ENCODE results near the gene SUCO. TPM values are rescaled to one million over a fixed set of nuclear protein-coding genes. Genes with fewer than 3 reads are reported as not detected.

The SUCO gene
- total and polyA plus RNA-seq, 2 of the 13 experiments (the other 11 are each of a cell fraction or from before 2014, with no cell fraction given): 12.6 to 25.5 TPM

DNA sequence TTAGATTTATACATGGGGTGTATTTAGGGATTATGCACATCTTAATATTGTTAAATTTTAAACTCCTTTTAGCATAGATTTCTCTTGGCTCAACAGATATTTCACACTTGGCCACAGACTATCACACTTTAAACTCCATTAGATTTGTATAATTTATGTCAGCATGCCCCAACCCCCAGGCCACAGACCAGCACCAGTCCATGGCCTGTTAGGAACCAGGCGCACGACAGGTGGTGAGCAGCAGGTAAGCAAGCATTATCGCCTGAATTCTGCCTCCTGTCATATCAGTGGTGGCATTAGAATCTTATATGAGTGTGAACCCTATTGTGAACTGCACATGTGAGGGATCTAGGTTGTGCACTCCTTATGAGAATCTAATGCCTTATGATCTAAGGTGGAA is 34.8 kb downstream of the SUCO start (continued):
- TF ChIP-seq THYN1 (CRISPR knock-in tag; IDR thresholded peaks at IDR 0.05; ENCODE audit: borderline replicate concordance, low read depth): no peak
- TF ChIP-seq ZNF382 (CRISPR knock-in tag; IDR thresholded peaks at IDR 0.05; ENCODE audit: borderline replicate concordance): no peak
- TF ChIP-seq, protein P1, sequence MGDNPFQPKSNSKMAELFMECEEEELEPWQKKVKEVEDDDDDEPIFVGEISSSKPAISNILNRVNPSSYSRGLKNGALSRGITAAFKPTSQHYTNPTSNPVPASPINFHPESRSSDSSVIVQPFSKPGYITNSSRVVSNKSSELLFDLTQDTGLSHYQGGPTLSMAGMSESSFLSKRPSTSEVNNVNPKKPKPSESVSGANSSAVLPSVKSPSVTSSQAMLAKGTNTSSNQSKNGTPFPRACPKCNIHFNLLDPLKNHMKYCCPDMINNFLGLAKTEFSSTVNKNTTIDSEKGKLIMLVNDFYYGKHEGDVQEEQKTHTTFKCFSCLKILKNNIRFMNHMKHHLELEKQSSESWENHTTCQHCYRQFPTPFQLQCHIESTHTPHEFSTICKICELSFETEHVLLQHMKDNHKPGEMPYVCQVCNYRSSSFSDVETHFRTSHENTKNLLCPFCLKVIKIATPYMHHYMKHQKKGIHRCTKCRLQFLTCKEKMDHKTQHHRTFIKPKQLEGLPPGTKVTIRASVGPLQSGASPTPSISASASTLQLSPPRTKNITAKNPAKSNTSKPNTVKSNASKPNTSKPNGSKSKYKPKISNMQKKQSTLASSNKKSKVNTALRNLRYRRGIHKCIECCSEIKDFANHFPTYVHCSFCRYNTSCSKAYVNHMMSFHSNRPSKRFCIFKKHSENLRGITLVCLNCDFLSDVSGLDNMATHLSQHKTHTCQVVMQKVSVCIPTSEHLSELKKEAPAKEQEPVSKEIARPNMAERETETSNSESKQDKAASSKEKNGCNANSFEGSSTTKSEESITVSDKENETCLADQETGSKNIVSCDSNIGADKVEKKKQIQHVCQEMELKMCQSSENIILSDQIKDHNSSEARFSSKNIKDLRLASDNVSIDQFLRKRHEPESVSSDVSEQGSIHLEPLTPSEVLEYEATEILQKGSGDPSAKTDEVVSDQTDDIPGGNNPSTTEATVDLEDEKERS (CRISPR knock-in tag; IDR thresholded peaks at IDR 0.05): no peak

DNA sequence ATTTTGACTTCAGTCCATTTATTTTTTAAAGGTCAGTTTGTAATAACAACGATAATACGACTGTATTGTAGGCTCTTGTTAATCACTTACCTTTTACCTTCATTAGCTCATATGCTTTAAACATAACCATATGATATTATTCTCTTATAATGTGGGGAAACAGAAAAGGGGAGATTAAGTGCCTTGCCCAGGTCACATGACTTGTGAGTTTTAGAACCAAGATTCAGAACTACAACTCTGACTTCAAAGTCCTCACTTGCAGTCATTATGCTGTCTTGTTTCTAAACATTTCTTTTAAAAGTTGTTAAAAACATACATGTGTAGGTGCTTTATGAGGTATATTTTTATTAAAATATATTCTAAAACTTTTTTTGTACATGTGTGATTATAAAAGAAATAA is 41.1 kb downstream of the SUCO start:
- Histone ChIP-seq H3K27ac (ENCODE audit: extremely low read length, insufficient read depth, low read length) (no peak overlapping the region), H3K4me3 (replicated peaks in 1 of 3; ENCODE audit: insufficient read depth in 1 of 3, low read depth in 2 of 3, low read length in 3 of 3) (no peak overlapping the region), H2AFZ (ENCODE audit: low read length) (no peak overlapping the region), H3K9me3 (ENCODE audit: low read length) (no peaks in the 10 kb centered on the region), H3K27me3 (ENCODE audit: control insufficient read depth in 1 of 2, insufficient read depth in 2 of 2, low read length in 2 of 2) (no peaks in the 10 kb centered on the region), H3K4me2 (ENCODE audit: low read depth, low read length) (no peak overlapping the region), H3K4me1 (ENCODE audit: insufficient read depth, low read length) (no peaks in the 10 kb centered on the region), H3K9ac (ENCODE audit: insufficient read depth, low read depth, low read length) (no peak overlapping the region), H3K36me3 (replicated peaks in 1 of 2; ENCODE audit: control insufficient read depth in 1 of 2, insufficient read depth in 2 of 2, low read length in 2 of 2) (peaks cover 4 to 32% of the 10 kb centered on the region in 2 experiments; a peak in 3 of 5 replicates), H4K20me1 (ENCODE audit: insufficient read depth, low read length) (no peaks in the 10 kb centered on the region), H3K79me2 (ENCODE audit: insufficient read depth, low read length) (no peaks in the 10 kb centered on the region)
- no TSS peak for BruUV-seq (replicated peaks)
- no peak for TF ChIP-seq ZNF550 (CRISPR knock-in tag; IDR thresholded peaks at IDR 0.05; ENCODE audit: borderline replicate concordance)
- no peak for TF ChIP-seq HIVEP1 (CRISPR knock-in tag; IDR thresholded peaks at IDR 0.05)
- no peak for TF ChIP-seq ZNF234 (CRISPR knock-in tag; conservative IDR thresholded peaks at IDR 0.05)
- no peak for TF ChIP-seq GFI1 (CRISPR knock-in tag; IDR thresholded peaks at IDR 0.05; ENCODE audit: borderline replicate concordance)
- no peak for TF ChIP-seq ARNT2 (CRISPR knock-in tag; IDR thresholded peaks at IDR 0.05; ENCODE audit: low read depth)
- no peak for TF ChIP-seq GZF1 (CRISPR knock-in tag; IDR thresholded peaks at IDR 0.05)
- TF ChIP-seq ZMYM2 (CRISPR knock-in tag; IDR thresholded peaks at IDR 0.05): no peak
- TF ChIP-seq KDM4B (CRISPR knock-in tag; IDR thresholded peaks at IDR 0.05): no peak
- TF ChIP-seq NONO (IDR thresholded peaks at IDR 0.05): no peak
- no peak for TF ChIP-seq NONO (CRISPR knock-in tag; conservative IDR thresholded peaks at IDR 0.05)
- no peak for TF ChIP-seq POLR2G (IDR thresholded peaks at IDR 0.05; ENCODE audit: low read depth, low read length)
- no peak for TF ChIP-seq ZNF552 (CRISPR knock-in tag; IDR thresholded peaks at IDR 0.05; ENCODE audit: borderline replicate concordance)
- TF ChIP-seq EP300 (IDR thresholded peaks at IDR 0.05; ENCODE audit: low read depth in 2 of 2, low read length in 2 of 2): no peak
- no peak for TF ChIP-seq EP300 (CRISPR knock-in tag; IDR thresholded peaks at IDR 0.05; ENCODE audit: borderline replicate concordance)
- TF ChIP-seq, protein P2, sequence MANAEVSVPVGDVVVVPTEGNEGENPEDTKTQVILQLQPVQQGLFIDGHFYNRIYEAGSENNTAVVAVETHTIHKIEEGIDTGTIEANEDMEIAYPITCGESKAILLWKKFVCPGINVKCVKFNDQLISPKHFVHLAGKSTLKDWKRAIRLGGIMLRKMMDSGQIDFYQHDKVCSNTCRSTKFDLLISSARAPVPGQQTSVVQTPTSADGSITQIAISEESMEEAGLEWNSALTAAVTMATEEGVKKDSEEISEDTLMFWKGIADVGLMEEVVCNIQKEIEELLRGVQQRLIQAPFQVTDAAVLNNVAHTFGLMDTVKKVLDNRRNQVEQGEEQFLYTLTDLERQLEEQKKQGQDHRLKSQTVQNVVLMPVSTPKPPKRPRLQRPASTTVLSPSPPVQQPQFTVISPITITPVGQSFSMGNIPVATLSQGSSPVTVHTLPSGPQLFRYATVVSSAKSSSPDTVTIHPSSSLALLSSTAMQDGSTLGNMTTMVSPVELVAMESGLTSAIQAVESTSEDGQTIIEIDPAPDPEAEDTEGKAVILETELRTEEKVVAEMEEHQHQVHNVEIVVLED (CRISPR knock-in tag; IDR thresholded peaks at IDR 0.05; ENCODE audit: borderline replicate concordance): no peak
- TF ChIP-seq HOXA7 (CRISPR knock-in tag; IDR thresholded peaks at IDR 0.05): no peak
- no peak for TF ChIP-seq HES4 (CRISPR knock-in tag; IDR thresholded peaks at IDR 0.05; ENCODE audit: borderline replicate concordance)
- WGBS (ENCODE audit: low lambda C conversion rate): 94% methylated on average over 2 of the region's 2 CpGs
- DNase-seq (ENCODE audit: low spot score) (no peak), FAIRE-seq (no peak), ATAC-seq (no peak)
- intact Hi-C loops (cut with micrococcal nuclease; ENCODE audit: unreplicated experiment) (no loop called here), in situ Hi-C loops (cut with HindIII; ENCODE audit: extremely low pct_ligation_motif_present, low pct_unique_long_range_greater_than_20kb) (no loop called here)
- POLR2A ChIA-PET: no interaction called here
- CTCF ChIA-PET (ENCODE audit: low intra/inter-chr PET ratio, low total read pairs): no interaction called here

Data from HepG2 (cell line).